Prostate gland (tissue), 2 donors: ENCODE measurements around the gene ITGB8. TPM values are rescaled to one million over a fixed set of nuclear protein-coding genes. Genes with fewer than 3 reads are reported as not detected.

Experiments used
- DNase-seq: peaks from one replicate; pipeline ENCODE4 v3.0.0-alpha.2; 2019; ENCODE audit warnings: low spot score
- H3K27ac ChIP-seq, 2 donors: fragments of 200-600 bp; sonication (generic); 2 replicates each; pipeline ENCODE4 v1.5.1; 2017 to 2019
- H3K27me3 ChIP-seq: fragments of 200-600 bp; sonication (generic); replicated peaks from 2 replicates; pipeline ENCODE4 v1.5.1; 2019; ENCODE audit not compliant: insufficient read depth
- H3K36me3 ChIP-seq, 2 donors: fragments of 200-600 bp; sonication (generic); 1 replicate in 1 of 2; 2 replicates in 1 of 2; pipeline versions ENCODE4 v1.5.1 to v1.8.1; 2017 to 2019
- H3K4me1 ChIP-seq: fragments of 200-600 bp; sonication (generic); replicated peaks from 2 replicates; pipeline ENCODE4 v1.5.1; 2019
- H3K4me3 ChIP-seq, 2 donors: fragments of 200-600 bp; sonication (generic); 2 replicates each; pipeline ENCODE4 v1.5.1; 2017 to 2019
- H3K9me3 ChIP-seq: fragments of 200-600 bp; sonication (generic); 2 replicates; pipeline ENCODE4 v1.5.1; 2017
- CTCF ChIP-seq, 4 experiments: fragments of 200-600 bp in 2 of 4; fragments of 450-650 bp in 2 of 4; sonication (generic) in 2 of 4; IDR thresholded peaks; 1 replicate in 3 of 4; 2 replicates in 1 of 4; pipeline ENCODE4 v1.5.1; 2016 to 2019; ENCODE audit warnings: antibody characterized with exemption in 4 of 4, mild to moderate bottlenecking in 2 of 4, moderate library complexity in 2 of 4
- POLR2A ChIP-seq: fragments of 450-650 bp; IDR thresholded peaks from one replicate; pipeline ENCODE4 v1.6.1; 2016; ENCODE audit warnings: antibody characterized with exemption, mild to moderate bottlenecking
- POLR2AphosphoS5 ChIP-seq: sonication (generic); formaldehyde crosslinking; IDR thresholded peaks from one replicate; pipeline ENCODE4 v1.6.1; 2017; ENCODE audit warnings: antibody characterized with exemption
- WGBS: methylation state at CpG from one replicate; pipeline ENCODE4 v1.1.5; 2018; 5-methylcytosine and 5-hydroxymethylcytosine counted together
- intact Hi-C: fragments of 100-400 bp; cut with DNase I; formaldehyde crosslinking; loops from one replicate; pipeline ENCODE4 v1.14.2; 2022
- total RNA-seq, 2 donors: library from RNA; depleted of rRNA; stranded (reverse); fragments of >200 nt; gene quantifications; one replicate each; pipeline ENCODE4 v1.1.0, GENCODE V29; 2016

The ITGB8 gene
- total RNA-seq, 2 donors from 2014 or later, result 50.3 to 99.5 TPM

DNA sequence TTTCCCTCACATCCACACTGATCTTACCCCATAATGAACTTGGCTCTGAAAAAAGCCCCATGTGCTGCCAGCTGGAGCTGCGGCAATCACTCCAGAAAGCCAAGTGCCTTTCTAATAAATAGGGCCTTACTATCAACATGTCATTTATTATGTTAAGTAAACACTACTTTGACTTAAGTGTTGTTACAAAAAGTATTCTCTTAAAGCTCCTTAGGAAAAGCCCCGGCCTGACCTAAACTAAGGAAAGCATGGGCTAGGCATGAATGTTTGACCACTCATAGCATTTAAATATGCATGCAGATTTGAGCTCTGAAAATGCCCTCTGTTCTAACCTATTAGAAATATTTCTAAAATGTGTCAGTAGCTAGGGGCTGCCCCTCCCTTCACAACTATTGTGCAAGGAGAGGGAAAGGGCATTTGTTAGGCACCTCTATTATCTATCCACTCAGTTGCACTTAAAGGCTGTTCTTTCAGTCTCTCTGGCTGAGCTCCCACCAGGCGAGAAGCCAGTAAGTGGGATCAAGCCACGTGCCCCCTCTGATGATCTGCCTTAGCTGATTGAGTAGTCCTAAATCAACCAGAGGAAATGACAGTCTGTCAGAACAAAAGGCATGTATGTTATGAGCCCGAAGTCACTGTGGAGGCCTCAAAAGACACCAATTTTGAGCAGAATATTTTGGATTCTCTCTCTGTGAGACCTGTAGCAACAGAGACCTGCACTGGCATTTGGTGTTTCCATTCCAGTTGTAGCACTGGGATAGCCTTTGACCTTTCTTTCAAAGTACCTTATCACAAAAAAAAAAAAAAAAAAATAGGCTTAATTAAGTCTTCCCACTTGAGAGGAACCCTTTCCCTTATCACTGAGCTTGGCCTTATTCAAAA is 77.1 kb downstream of the ITGB8 start:
- no peaks in the 10 kb centered on the region for H3K36me3 ChIP-seq
- TF ChIP-seq POLR2A, result no peak
- TF ChIP-seq POLR2AphosphoS5, result peak; percentile 42
- peak; percentile 23 for DNase-seq
- WGBS, result 28% methylated on average over 5 of the region's 5 CpGs
- H3K4me1 ChIP-seq, result no peaks in the 10 kb centered on the region
- H3K9me3 ChIP-seq, result no peaks in the 10 kb centered on the region
- intact Hi-C loops, result loop anchor here (10.0 kb wide), 1 partner anchor 73 kb away; the partner anchor contains the start of gene ITGB8
- H3K4me3 ChIP-seq, result no peak overlapping the region
- H3K27ac ChIP-seq, result no peak overlapping the region
- no peaks in the 10 kb centered on the region for H3K27me3 ChIP-seq

DNA sequence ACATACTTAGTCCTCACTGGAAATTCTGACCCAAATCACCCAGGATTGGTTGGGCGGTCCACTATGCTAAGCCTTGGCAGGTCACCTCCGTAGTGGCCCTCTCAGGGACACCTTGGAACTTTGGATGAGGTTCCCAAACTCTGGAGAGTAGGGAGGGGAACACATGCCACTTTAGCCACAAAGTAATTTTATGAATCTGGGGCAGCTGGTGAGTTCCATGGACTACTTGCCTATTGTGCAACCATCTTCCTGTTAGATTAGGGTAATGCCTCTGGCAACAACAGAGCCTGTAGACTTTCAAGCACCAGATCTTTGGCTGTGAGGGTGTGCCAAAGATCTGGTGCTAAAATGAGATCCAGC is 77.7 kb downstream of the ITGB8 start:
- intact Hi-C loops, result loop anchor here (10.0 kb wide), 1 partner anchor 74 kb away; the partner anchor contains the start of gene ITGB8

DNA sequence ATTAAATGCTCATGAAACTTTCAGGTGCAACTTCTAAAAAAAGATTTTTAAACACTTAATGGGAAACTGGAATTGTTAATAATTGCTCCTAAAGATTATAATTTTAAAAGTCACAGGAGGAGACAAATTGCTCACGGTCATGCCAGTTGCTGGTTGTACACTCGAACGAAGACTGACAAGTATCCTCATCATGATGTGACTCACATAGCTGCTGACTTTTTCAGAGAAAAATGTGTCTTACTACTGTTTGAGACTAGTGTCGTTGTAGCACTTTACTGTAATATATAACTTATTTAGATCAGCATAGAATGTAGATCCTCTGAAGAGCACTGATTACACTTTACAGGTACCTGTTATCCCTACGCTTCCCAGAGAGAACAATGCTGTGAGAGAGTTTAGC is 79.3 kb downstream of the ITGB8 start:
- DNase-seq, result no peak

More for the DNA sequence above, 77.7 kb downstream of the ITGB8 start:
- Histone ChIP-seq H3K27me3 (no peaks in the 10 kb centered on the region), H3K27ac (no peak overlapping the region), H3K4me3 (no peak overlapping the region), H3K9me3 (no peaks in the 10 kb centered on the region), H3K4me1 (no peaks in the 10 kb centered on the region), H3K36me3 (no peaks in the 10 kb centered on the region)
- no peak for TF ChIP-seq POLR2A
- DNase-seq, result no peak
- 94% methylated on average over 2 of the region's 2 CpGs for WGBS

GRCh38 chr7:20411372-20411771 is 80.7 kb downstream of the ITGB8 start:
- Histone ChIP-seq H3K36me3 (no peaks in the 10 kb centered on the region), H3K9me3 (no peaks in the 10 kb centered on the region), H3K27me3 (no peaks in the 10 kb centered on the region), H3K4me3 (no peak overlapping the region), H3K27ac (no peak overlapping the region), H3K4me1 (no peaks in the 10 kb centered on the region)
- 95% methylated on average over 2 of the region's 2 CpGs for WGBS
- intact Hi-C loops, result no loop called here
- no peak for DNase-seq
- TF ChIP-seq POLR2AphosphoS5, result no peak
- no peak for TF ChIP-seq CTCF (IDR thresholded peaks at IDR 0.05)
- TF ChIP-seq POLR2A, result no peak

More for the DNA sequence above, 79.3 kb downstream of the ITGB8 start:
- no peak for TF ChIP-seq POLR2AphosphoS5
- no peak for TF ChIP-seq CTCF (IDR thresholded peaks at IDR 0.05)
- TF ChIP-seq POLR2A, result no peak
- no peaks in the 10 kb centered on the region for H3K4me1 ChIP-seq
- H3K27ac ChIP-seq, result no peak overlapping the region
- H3K9me3 ChIP-seq, result no peaks in the 10 kb centered on the region
- no peaks in the 10 kb centered on the region for H3K27me3 ChIP-seq
- no peak overlapping the region for H3K4me3 ChIP-seq
- H3K36me3 ChIP-seq, result no peaks in the 10 kb centered on the region
- whole genome bisulfite sequencing, result 89% methylated on average over 5 of the region's 5 CpGs
- intact Hi-C loops, result loop anchor here (10.0 kb wide), 1 partner anchor 75 kb away; the partner anchor contains the start of gene ITGB8

GRCh38 chr7:20412032-20412431 is 81.3 kb downstream of the ITGB8 start:
- H3K9me3 ChIP-seq, result no peaks in the 10 kb centered on the region
- DNase-seq, result no peak
- WGBS, result 73% methylated on average over 1 of the region's 1 CpG
- H3K27ac ChIP-seq, result no peak overlapping the region
- no peak overlapping the region for H3K4me3 ChIP-seq
- no peaks in the 10 kb centered on the region for H3K27me3 ChIP-seq
- H3K4me1 ChIP-seq, result no peaks in the 10 kb centered on the region
- TF ChIP-seq POLR2AphosphoS5, result no peak
- no peak for TF ChIP-seq CTCF (IDR thresholded peaks at IDR 0.05)
- no peak for TF ChIP-seq POLR2A
- intact Hi-C loops, result no loop called here
- H3K36me3 ChIP-seq, result no peaks in the 10 kb centered on the region
